Fibroblast of pulmonary artery (primary cell): ENCODE measurements around the gene GPR37L1.
"Not testable (repeated sequence)": the region's sequence is repeated elsewhere in the genome, so short reads cannot be mapped to it uniquely, and the experiment has no call there.

Experiments used
- DNase-seq: peaks from one replicate; pipeline ENCODE4 v3.0.0-alpha.2; 2010; ENCODE audit warnings: low read depth
- H3K4me3 ChIP-seq: replicated peaks from 2 replicates; pipeline ENCODE4 v1.5.1; 2011; ENCODE audit warnings: low read depth, mild to moderate bottlenecking, control low read depth, low read length, moderate library complexity
- CTCF ChIP-seq: IDR thresholded peaks from 2 replicates; pipeline ENCODE4 v1.5.1; 2011; ENCODE audit warnings: mild to moderate bottlenecking, control low read depth, low read length, inconsistent platforms; ENCODE audit errors: missing control alignments

The GPR37L1 gene

DNA sequence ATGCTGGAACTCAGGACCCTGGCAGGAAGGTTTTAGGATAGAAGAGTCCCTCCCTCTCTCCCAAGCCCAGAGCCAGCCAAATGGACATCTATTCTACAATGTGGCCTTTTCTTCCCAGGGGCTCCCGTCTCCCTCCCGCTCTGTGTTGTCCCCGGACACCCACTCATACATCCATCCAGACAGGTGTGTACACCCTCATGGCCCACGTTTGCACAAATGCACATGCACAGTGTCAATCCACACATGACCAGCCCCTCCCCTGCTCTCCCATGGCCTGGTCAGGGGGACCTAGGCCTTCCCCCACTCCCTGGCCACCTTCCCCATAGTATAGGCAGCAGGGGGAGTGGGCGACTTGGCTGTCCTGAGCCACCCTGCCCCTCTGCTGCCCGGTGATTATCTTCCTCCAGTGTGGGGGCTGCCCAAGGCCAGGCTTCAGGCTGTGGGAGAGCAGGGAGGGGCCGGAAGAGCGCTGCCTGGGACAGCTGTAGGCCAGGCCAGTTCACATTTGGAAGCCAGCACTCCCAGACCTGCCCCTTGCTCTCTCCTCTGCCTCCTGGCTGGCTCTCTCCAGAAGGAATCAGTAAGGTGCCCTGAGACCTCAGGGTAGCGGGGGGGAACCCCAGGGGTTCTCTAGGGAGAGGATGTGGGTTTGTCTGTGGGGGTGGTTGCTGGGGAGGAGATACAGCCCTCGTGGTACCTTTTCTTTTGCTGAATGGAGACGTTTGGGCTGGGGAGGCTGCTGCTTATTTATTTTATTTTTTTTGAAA is 41.7 kb downstream of the GPR37L1 start:
- no peak overlapping the region for H3K4me3 ChIP-seq
- TF ChIP-seq CTCF: no peak
- no peak for DNase-seq

GRCh38 chr1:202165267-202165941 is 42.7 kb downstream of the GPR37L1 start:
- DNase-seq: no peak
- H3K4me3 ChIP-seq: no peak overlapping the region
- no peak for TF ChIP-seq CTCF

DNA sequence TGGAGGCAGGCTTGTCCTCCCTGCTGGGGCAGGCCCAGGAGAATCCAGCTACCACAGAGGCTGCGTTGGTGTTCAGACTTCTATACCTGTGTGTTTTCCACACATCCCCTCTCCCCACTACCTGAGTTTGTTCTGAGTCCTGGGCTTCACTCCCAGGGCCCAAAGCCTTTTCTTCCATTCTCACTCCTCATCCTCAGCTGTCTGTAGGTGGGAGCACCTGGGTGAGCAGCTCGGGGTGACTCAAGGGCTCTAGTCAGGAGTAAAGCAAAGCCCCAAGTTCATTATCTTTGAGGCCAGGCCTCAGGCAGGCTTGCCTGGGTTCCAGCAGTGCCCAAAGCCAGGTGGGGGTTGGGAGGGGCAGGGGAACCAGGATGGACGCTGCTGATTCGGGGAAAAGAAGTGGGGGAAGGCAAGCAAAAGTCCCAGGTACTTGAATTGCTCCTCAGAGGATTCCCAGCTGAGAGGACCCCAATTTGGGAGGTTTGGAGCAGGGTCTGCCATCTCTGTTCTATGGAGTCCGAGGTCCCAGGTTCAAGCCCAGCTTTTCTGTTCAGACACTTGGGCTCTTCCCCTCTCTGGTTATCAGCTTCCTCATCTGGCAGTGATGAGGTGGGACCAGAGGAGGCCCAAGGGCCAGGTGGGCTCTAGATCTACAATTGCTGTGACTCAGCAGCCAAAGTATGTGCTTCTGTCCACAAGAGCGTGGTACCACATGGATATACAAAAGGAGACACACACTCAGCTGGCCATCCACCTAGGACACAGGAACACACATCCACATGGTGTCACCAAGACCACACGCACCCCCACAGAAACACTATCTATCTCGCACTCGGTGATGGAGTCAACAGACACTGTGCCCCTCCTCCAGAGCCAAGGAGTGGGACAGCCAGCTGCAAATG is 43.5 kb downstream of the GPR37L1 start:
- no peak for TF ChIP-seq CTCF
- H3K4me3 ChIP-seq: no peak overlapping the region
- DNase-seq: no peak

GRCh38 chr1:202167054-202167453 is 44.3 kb downstream of the GPR37L1 start:
- not testable (repeated sequence) for DNase-seq, H3K4me3 ChIP-seq

GRCh38 chr1:202167708-202168415 is 45.1 kb downstream of the GPR37L1 start:
- TF ChIP-seq CTCF: no peak
- H3K4me3 ChIP-seq: no peak overlapping the region
- no peak for DNase-seq

DNA sequence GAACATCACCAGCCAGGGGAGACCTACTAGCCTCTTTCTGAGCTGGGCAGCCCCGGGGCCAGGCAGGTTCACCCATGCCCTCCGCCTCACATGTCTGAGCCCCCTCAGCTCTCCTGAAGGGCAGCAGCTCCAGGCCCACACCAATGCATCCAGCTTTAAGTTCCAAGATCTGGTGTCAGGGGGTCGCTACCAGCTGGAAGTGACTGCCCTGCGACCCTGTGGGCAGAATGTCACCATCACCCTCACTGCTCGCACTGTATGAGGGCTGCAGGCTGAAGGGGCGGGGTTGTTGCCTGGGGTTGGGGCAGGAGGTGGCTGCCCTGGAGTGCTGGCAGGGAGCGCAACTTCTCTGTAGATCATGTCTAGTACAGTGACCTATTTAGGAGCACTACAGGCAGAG is 46.1 kb downstream of the GPR37L1 start:
- no peak overlapping the region for H3K4me3 ChIP-seq
- no peak for TF ChIP-seq CTCF
- no peak for DNase-seq
